ENCODE data around the gene EIF4G3. TPM values are rescaled to one million over a fixed set of nuclear protein-coding genes. Genes with fewer than 3 reads are reported as not detected.
"Not testable (repeated sequence)": the region's sequence is repeated elsewhere in the genome, so short reads cannot be mapped to it uniquely, and the experiment has no call there.

EIF4G3 gene
- total RNA-seq, 1 experiment from 2014 or later = 39.9 TPM

DNA sequence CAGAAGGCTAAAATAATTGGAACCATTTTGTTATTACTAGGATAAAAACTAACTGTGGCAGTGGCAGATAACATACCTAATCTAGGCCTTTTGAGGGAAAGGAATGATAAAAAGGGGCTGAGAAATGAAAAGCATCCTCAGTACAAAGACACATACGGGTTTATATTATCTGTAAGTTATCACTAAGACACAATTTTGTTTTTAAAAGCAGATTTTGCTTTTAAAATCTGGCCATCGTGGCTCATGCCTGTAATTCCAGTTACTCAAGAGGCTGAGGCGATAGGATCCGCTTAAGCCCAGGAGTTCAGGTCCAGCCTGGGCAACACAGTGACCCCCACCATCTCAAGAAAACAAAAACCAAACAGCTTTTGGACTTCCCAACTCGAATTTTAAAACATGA lies 364.8 kb downstream of the EIF4G3 start:
- no peak overlapping the region for H3K27ac Mint-ChIP-seq (ENCODE audit: unreplicated experiment)
- no peak overlapping the region for H3K4me3 Mint-ChIP-seq (ENCODE audit: low read depth, unreplicated experiment)
- CTCF ChIA-PET = no interaction called here
- intact Hi-C loops (cut with micrococcal nuclease; ENCODE audit: unreplicated experiment) = no loop called here
- DNase-seq = no peak
- no TSS peak for BruUV-seq (replicated peaks)
- no peaks in the 10 kb centered on the region for H3K36me3 Mint-ChIP-seq (ENCODE audit: insufficient read depth, unreplicated experiment)
- no peaks in the 10 kb centered on the region for H3K9me3 Mint-ChIP-seq (ENCODE audit: low read depth, unreplicated experiment)
- no peaks in the 10 kb centered on the region for H3K27me3 Mint-ChIP-seq (ENCODE audit: unreplicated experiment)
- H3K4me1 Mint-ChIP-seq (ENCODE audit: low read depth, unreplicated experiment) = no peaks in the 10 kb centered on the region
- TF ChIP-seq, protein P1, sequence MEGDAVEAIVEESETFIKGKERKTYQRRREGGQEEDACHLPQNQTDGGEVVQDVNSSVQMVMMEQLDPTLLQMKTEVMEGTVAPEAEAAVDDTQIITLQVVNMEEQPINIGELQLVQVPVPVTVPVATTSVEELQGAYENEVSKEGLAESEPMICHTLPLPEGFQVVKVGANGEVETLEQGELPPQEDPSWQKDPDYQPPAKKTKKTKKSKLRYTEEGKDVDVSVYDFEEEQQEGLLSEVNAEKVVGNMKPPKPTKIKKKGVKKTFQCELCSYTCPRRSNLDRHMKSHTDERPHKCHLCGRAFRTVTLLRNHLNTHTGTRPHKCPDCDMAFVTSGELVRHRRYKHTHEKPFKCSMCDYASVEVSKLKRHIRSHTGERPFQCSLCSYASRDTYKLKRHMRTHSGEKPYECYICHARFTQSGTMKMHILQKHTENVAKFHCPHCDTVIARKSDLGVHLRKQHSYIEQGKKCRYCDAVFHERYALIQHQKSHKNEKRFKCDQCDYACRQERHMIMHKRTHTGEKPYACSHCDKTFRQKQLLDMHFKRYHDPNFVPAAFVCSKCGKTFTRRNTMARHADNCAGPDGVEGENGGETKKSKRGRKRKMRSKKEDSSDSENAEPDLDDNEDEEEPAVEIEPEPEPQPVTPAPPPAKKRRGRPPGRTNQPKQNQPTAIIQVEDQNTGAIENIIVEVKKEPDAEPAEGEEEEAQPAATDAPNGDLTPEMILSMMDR (IDR thresholded peaks at IDR 0.05; ENCODE audit: unreplicated experiment) = no peak

DNA sequence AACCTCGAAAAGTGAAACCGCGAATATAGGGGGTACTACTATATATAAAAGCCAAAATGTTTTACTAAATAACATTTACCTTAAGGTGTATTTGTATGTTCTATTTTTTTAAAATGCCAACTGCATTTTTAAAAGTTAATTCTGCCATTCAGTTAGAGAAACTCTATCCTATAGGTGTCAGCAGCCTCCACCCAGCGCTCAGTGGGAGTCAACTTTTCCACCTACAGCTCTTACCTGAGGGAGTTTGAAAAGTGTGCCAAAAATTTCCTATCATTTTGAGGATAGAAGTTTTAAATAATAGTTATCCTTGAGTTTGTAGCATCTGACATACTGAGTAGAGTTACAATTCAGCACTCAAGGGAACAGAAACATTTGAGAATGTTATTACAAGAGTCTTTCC lies 383.5 kb downstream of the EIF4G3 start:
- no peaks in the 10 kb centered on the region for H3K4me1 Mint-ChIP-seq (ENCODE audit: low read depth, unreplicated experiment)
- TF ChIP-seq, protein P1 (IDR thresholded peaks at IDR 0.05; ENCODE audit: unreplicated experiment) = no peak
- DNase-seq = no peak
- BruUV-seq (replicated peaks) = no TSS peak
- CTCF ChIA-PET = no interaction called here
- H3K27me3 Mint-ChIP-seq (ENCODE audit: unreplicated experiment) = no peaks in the 10 kb centered on the region
- H3K36me3 Mint-ChIP-seq (ENCODE audit: insufficient read depth, unreplicated experiment) = no peaks in the 10 kb centered on the region
- no peak overlapping the region for H3K4me3 Mint-ChIP-seq (ENCODE audit: low read depth, unreplicated experiment)
- intact Hi-C loops (cut with micrococcal nuclease; ENCODE audit: unreplicated experiment) = no loop called here
- H3K9me3 Mint-ChIP-seq (ENCODE audit: low read depth, unreplicated experiment) = no peaks in the 10 kb centered on the region
- H3K27ac Mint-ChIP-seq (ENCODE audit: unreplicated experiment) = no peak overlapping the region

DNA sequence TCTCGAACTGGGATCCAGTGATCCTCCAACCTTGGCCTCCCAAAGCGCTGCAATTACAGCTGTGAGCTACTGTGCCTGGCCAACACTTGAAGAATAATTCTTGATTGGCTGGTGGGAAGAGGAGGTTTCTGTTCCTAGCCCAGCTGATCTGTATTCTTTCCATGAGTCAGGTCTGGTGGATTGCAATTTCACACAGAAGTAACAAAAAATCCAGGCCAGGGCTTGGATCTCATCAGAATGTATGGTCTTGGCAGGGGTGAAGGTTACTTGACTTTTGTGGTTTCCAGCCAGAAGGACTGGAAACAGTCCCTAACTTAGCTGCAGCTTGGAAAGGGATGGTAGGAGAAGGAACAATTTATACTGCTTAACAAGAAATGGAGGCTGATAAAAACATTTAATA lies 384.5 kb downstream of the EIF4G3 start:
- intact Hi-C loops (cut with micrococcal nuclease; ENCODE audit: unreplicated experiment) = no loop called here
- CTCF ChIA-PET = no interaction called here
- no peaks in the 10 kb centered on the region for H3K9me3 Mint-ChIP-seq (ENCODE audit: low read depth, unreplicated experiment)

DNA sequence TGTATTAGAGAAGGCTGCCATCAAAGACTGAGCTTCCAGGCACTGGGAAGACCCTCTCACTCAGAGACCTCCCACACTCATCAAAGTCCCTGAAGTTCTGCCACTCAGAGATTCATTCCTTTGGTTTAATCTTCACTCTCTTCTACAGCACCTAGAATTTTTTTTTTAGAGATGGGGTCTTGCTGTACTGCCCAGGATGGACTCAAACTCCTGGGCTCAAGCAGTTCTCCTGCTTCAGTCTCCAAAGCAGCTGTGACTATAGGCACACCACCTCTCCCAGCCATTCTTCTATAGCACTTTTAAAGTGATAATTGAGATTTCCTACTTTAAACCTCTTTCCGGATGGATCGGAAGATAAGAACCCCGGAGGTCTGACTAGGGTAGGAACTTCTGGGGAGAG lies 385.9 kb downstream of the EIF4G3 start:
- CTCF ChIA-PET = no interaction called here
- Mint-ChIP-seq H3K27ac (ENCODE audit: unreplicated experiment) (no peak overlapping the region), H3K4me1 (ENCODE audit: low read depth, unreplicated experiment) (no peaks in the 10 kb centered on the region), H3K36me3 (ENCODE audit: insufficient read depth, unreplicated experiment) (peaks cover 24% of the 10 kb centered on the region), H3K27me3 (ENCODE audit: unreplicated experiment) (no peaks in the 10 kb centered on the region), H3K4me3 (ENCODE audit: low read depth, unreplicated experiment) (no peak overlapping the region), H3K9me3 (ENCODE audit: low read depth, unreplicated experiment) (no peaks in the 10 kb centered on the region)
- TF ChIP-seq, protein P1 (IDR thresholded peaks at IDR 0.05; ENCODE audit: unreplicated experiment) = no peak
- BruUV-seq (replicated peaks) = no TSS peak
- DNase-seq = no peak
- intact Hi-C loops (cut with micrococcal nuclease; ENCODE audit: unreplicated experiment) = no loop called here

More for the DNA sequence above, 384.5 kb downstream of the EIF4G3 start:
- Mint-ChIP-seq H3K27me3 (ENCODE audit: unreplicated experiment) (no peaks in the 10 kb centered on the region), H3K4me1 (ENCODE audit: low read depth, unreplicated experiment) (no peaks in the 10 kb centered on the region), H3K36me3 (ENCODE audit: insufficient read depth, unreplicated experiment) (peaks cover 10% of the 10 kb centered on the region), H3K27ac (ENCODE audit: unreplicated experiment) (no peak overlapping the region), H3K4me3 (ENCODE audit: low read depth, unreplicated experiment) (no peak overlapping the region)
- no peak for DNase-seq
- TF ChIP-seq, protein P1 (IDR thresholded peaks at IDR 0.05; ENCODE audit: unreplicated experiment) = no peak
- no TSS peak for BruUV-seq (replicated peaks)

DNA sequence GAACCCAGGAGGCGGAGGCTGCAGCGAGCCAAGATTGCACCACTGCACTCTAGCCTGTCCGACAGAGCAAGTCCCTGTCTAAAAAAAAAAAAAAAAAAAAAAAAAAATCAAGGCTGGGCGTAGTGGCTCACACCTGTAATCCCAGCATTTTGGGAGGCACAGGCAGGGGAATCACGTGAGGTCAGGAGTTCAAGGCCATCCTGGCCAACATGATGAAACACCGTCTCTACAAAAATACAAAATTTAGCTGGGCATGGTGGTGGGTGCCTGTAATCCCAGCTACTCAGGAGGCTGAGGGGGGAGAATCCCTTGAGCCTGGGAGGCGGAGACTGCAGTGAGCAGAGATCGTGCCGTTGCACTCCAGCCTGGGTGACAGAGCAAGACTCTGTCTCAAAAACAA lies 387.1 kb downstream of the EIF4G3 start:
- H3K4me1 Mint-ChIP-seq (ENCODE audit: low read depth, unreplicated experiment); H3K27ac Mint-ChIP-seq (ENCODE audit: unreplicated experiment); H3K9me3 Mint-ChIP-seq (ENCODE audit: low read depth, unreplicated experiment); BruUV-seq (replicated peaks); CTCF ChIA-PET; H3K4me3 Mint-ChIP-seq (ENCODE audit: low read depth, unreplicated experiment); H3K27me3 Mint-ChIP-seq (ENCODE audit: unreplicated experiment); DNase-seq; intact Hi-C loops (cut with micrococcal nuclease; ENCODE audit: unreplicated experiment): not testable (repeated sequence)
- H3K36me3 Mint-ChIP-seq (ENCODE audit: insufficient read depth, unreplicated experiment) = peaks cover 34% of the 10 kb centered on the region
